ENCODE data around the gene LEMD2.
A peak's percentile ranks its signal among the peaks of the same experiment; 100 is the strongest.

Gene LEMD2

GRCh38 chr6:33747823-33748222, 41.1 kb downstream of the LEMD2 start:
- DNase-seq (ENCODE audit: low spot score) (no peak), ATAC-seq (ENCODE audit: low read depth) (no peak)
- Histone ChIP-seq H3K4me1 (ENCODE audit: insufficient read depth, poor library complexity, severe bottlenecking) (peaks cover 55% of the 10 kb centered on the region), H3K27ac (ENCODE audit: poor library complexity, severe bottlenecking) (no peak overlapping the region), H3K27me3 (ENCODE audit: insufficient read depth, poor library complexity, severe bottlenecking) (no peaks in the 10 kb centered on the region), H3K4me3 (ENCODE audit: severe bottlenecking) (no peak overlapping the region), H3K9me3 (ENCODE audit: severe bottlenecking) (no peaks in the 10 kb centered on the region), H3K36me3 (ENCODE audit: low read depth) (no peaks in the 10 kb centered on the region)
- TF ChIP-seq CTCF (IDR thresholded peaks at IDR 0.05; ENCODE audit: poor library complexity, severe bottlenecking): no peak

GRCh38 chr6:33746651-33747100, 42.3 kb downstream of the LEMD2 start, which contains the start of gene IP6K3:
IP6K3 (minus strand) TSS chr6:33746905; CDS start chr6:33735476, 11,429 bp downstream.
- no peak for DNase-seq (ENCODE audit: low spot score)
- Histone ChIP-seq H3K27ac (ENCODE audit: poor library complexity, severe bottlenecking) (peak within 1 kb of the TSS; percentile 39), H3K36me3 (ENCODE audit: low read depth) (no peaks in the 10 kb centered on the region), H3K9me3 (ENCODE audit: severe bottlenecking) (no peaks in the 10 kb centered on the region), H3K4me3 (ENCODE audit: severe bottlenecking) (no peak within 1 kb of the TSS), H3K27me3 (ENCODE audit: insufficient read depth, poor library complexity, severe bottlenecking) (no peaks in the 10 kb centered on the region), H3K4me1 (ENCODE audit: insufficient read depth, poor library complexity, severe bottlenecking) (peaks cover 44% of the 10 kb centered on the region)
- no peak for ATAC-seq (ENCODE audit: low read depth)
- TF ChIP-seq CTCF (IDR thresholded peaks at IDR 0.05; ENCODE audit: poor library complexity, severe bottlenecking): no peak

- H3K4me1 ChIP-seq (ENCODE audit: insufficient read depth, poor library complexity, severe bottlenecking): peaks cover 39% of the 10 kb centered on the region
- TF ChIP-seq CTCF (IDR thresholded peaks at IDR 0.05; ENCODE audit: poor library complexity, severe bottlenecking): no peak
- H3K36me3 ChIP-seq (ENCODE audit: low read depth): no peaks in the 10 kb centered on the region
- peak overlapping the region; percentile 39 for H3K27ac ChIP-seq (ENCODE audit: poor library complexity, severe bottlenecking)
- ATAC-seq (ENCODE audit: low read depth) (0 out of 3 replicates have a peak, but pooled peaks have one; percentile 32), DNase-seq (ENCODE audit: low spot score) (no peak)
- H3K27me3 ChIP-seq (ENCODE audit: insufficient read depth, poor library complexity, severe bottlenecking): no peaks in the 10 kb centered on the region
- H3K4me3 ChIP-seq (ENCODE audit: severe bottlenecking): no peak overlapping the region
- no peaks in the 10 kb centered on the region for H3K9me3 ChIP-seq (ENCODE audit: severe bottlenecking)
These were observed 42.8 kb downstream of the LEMD2 start for GRCh38 chr6:33746036-33746600.

- DNase-seq (ENCODE audit: low spot score) (no peak), ATAC-seq (ENCODE audit: low read depth) (no peak)
- Histone ChIP-seq H3K4me1 (ENCODE audit: insufficient read depth, poor library complexity, severe bottlenecking) (peaks cover 33% of the 10 kb centered on the region), H3K9me3 (ENCODE audit: severe bottlenecking) (no peaks in the 10 kb centered on the region), H3K27me3 (ENCODE audit: insufficient read depth, poor library complexity, severe bottlenecking) (no peaks in the 10 kb centered on the region), H3K36me3 (ENCODE audit: low read depth) (no peaks in the 10 kb centered on the region), H3K27ac (ENCODE audit: poor library complexity, severe bottlenecking) (peak overlapping the region; percentile 39), H3K4me3 (ENCODE audit: severe bottlenecking) (no peak overlapping the region)
- no peak for TF ChIP-seq CTCF (IDR thresholded peaks at IDR 0.05; ENCODE audit: poor library complexity, severe bottlenecking)
These were observed 43.4 kb downstream of the LEMD2 start for GRCh38 chr6:33745548-33745947.

GRCh38 chr6:33744895-33745546, 43.9 kb downstream of the LEMD2 start:
- Histone ChIP-seq H3K27me3 (ENCODE audit: insufficient read depth, poor library complexity, severe bottlenecking) (no peaks in the 10 kb centered on the region), H3K27ac (ENCODE audit: poor library complexity, severe bottlenecking) (peak overlapping the region; percentile 39), H3K36me3 (ENCODE audit: low read depth) (no peaks in the 10 kb centered on the region), H3K9me3 (ENCODE audit: severe bottlenecking) (no peaks in the 10 kb centered on the region), H3K4me1 (ENCODE audit: insufficient read depth, poor library complexity, severe bottlenecking) (peaks cover 30% of the 10 kb centered on the region), H3K4me3 (ENCODE audit: severe bottlenecking) (no peak overlapping the region)
- DNase-seq (ENCODE audit: low spot score): no peak
- no peak for TF ChIP-seq CTCF (IDR thresholded peaks at IDR 0.05; ENCODE audit: poor library complexity, severe bottlenecking)
- no peak for ATAC-seq (ENCODE audit: low read depth)
